Fibroblast of villous mesenchyme (primary cell): ENCODE measurements around the gene MECP2. TPM values are rescaled to one million over a fixed set of nuclear protein-coding genes. Genes with fewer than 3 reads are reported as not detected.

Experiments
- DNase-seq: peaks from one replicate; pipeline ENCODE4 v3.0.0-alpha.2; 2010; ENCODE audit warnings: low read depth
- H3K4me3 ChIP-seq: 2 replicates; pipeline ENCODE4 v1.5.1; 2011; ENCODE audit warnings: low read depth, mild to moderate bottlenecking, low read length
- total RNA-seq: library from RNA; depleted of rRNA; stranded (reverse); fragments of >200 nt; gene quantifications from 2 replicates; pipeline ENCODE4 v1.2.3, GENCODE V29; 2012
- TF ChIP-seq, protein P1 (sequence below): IDR thresholded peaks from 2 replicates; pipeline ENCODE4 v1.5.1; 2012; ENCODE audit warnings: low read depth, mild to moderate bottlenecking, low read length; ENCODE audit not compliant: insufficient read depth

Gene MECP2
- total RNA-seq, 1 donor, result 28.5 TPM

DNA sequence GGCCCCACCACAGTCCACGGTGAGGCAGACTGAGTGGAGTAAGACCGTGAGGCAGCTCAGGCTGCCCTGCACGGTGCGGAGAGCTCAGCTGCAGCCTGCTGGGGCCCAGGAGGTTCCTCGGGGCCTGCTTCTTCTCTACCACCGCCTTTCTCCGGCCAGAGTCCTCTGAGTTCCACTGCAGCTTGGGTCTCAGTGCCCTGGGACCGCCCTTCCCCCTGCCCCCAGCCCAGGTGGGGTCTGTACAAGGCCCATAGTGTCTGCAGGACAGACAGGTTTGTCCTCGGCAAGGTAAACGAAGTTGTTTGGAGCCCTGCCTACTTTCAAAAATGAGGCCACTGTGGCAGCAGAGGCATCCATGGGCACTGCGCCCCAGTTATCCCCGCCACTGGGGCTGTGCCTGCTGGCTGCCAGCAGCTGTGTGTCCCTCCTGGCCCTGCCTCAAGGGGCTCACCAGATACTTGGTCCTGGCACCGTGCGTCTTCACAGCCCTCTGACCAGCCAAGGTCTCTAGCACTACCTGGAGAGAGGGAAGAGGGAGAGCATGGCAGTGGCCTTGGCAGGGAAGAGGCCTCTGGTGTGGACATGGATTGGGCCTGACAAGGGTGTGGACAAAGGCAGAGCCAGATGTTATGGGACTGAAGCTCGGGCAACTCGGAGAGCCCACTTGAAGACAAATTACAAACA is 81.8 kb downstream of the MECP2 start:
- TF ChIP-seq, protein P1, sequence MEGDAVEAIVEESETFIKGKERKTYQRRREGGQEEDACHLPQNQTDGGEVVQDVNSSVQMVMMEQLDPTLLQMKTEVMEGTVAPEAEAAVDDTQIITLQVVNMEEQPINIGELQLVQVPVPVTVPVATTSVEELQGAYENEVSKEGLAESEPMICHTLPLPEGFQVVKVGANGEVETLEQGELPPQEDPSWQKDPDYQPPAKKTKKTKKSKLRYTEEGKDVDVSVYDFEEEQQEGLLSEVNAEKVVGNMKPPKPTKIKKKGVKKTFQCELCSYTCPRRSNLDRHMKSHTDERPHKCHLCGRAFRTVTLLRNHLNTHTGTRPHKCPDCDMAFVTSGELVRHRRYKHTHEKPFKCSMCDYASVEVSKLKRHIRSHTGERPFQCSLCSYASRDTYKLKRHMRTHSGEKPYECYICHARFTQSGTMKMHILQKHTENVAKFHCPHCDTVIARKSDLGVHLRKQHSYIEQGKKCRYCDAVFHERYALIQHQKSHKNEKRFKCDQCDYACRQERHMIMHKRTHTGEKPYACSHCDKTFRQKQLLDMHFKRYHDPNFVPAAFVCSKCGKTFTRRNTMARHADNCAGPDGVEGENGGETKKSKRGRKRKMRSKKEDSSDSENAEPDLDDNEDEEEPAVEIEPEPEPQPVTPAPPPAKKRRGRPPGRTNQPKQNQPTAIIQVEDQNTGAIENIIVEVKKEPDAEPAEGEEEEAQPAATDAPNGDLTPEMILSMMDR, result no peak
- no peak overlapping the region for H3K4me3 ChIP-seq
- DNase-seq, result no peak

DNA sequence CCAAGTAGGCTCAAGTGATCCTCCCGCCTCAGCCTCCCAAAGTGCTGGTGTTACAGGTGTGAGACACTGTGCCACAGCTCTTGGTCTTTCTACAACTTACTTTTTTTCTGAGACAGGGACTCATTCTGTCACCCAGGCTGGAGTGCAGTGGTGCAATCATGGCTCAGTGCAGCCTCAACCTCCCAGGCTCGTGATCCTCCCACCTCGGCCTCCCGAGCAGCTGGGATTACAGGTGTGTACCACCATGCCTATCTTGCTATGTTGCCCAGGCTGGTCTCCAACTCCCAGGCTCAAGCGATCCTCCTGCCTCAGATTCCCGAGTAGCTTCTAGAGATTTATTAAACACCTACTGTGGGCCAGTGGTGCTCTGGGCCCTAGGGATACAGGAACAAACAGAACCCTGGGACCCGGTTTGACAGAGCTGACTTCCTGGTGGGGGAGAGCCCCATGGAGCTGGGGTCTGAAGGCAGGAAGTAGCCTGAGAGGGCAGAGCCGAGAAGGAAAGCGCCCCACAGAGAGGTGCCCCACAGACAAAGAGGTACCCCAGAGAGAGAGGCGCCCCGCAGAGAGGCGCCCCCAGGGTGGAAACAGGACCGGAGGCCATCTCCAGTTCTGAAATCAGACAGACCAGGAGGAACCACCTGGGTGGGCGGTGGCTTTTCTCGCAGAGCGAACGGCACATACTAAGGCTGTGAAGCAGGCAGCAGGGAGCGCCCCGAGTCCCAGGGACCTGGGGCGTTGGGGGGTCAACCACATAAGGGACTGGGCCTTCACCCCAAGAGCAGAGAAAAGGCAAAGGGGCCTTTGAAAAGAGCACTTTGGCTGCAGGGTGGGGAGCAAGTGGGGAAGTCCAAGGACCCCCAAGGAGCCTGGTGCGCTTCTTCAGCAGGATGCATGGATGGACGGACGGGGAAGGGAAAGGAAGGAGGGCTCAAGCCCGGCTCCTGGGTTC is 82.8 kb downstream of the MECP2 start:
- H3K4me3 ChIP-seq, result no peak overlapping the region
- no peak for DNase-seq
- TF ChIP-seq, protein P1, result no peak

DNA sequence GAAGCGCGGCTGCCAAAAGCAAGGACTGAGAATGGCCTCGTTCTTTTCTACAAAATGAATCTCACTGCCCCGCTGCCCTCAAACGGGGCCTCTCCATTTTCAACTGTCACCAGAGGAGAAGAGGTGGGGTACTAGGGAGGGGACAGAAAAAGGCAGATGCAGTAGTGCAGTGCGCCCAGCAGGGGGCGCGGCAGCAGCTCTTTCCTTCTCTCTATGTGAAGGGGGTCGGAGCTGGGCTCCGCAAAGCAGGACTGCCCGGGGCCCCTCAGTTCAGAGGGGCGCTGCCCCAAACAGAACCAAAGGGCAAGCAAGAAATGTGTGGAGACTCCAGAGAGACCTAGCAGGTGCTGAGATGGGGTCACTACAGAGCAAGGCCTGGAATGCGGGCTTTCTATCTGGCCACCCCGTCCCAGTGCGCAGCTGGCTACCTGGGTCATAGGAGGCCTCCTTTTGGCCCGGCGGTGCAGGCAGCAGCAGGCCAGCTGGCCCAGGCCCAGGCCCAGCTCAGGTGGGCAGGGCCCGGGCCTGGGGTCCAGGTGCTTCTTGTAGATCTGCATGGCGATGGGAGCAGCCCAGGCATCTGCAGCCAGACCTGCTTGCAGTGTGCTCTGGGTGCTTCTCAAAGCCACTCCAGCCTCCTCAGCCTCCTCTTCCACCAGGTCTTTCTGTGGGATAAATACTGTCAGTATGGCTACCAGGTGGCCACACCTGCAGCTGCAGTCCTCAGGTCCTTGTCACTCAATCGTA is 83.7 kb downstream of the MECP2 start:
- no peak overlapping the region for H3K4me3 ChIP-seq
- DNase-seq, result peak; percentile 31
- TF ChIP-seq, protein P1, result peak; percentile 78

DNA sequence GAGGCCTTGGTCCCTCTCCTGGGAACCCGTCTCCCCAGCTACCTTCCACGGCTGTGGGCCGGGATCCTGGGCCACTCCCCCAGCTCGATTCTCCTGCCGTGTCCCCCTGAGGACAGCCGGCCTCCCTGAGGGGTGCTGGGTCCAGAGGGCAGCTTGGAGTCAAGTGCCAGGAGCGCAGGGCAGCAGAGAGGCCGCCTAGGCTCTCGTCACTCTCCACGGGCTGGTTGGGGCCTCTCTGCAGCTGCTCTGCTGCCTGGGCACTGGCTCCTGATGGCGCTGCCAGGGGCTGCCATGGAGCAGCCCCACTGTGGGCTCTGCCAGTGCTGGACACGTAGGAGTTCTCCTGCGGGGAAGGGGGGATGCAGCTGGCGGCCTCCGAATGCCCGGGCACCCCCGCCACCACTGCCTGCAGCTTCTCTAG is 84.5 kb downstream of the MECP2 start:
- TF ChIP-seq, protein P1, result no peak
- no peak overlapping the region for H3K4me3 ChIP-seq
- no peak for DNase-seq

DNA sequence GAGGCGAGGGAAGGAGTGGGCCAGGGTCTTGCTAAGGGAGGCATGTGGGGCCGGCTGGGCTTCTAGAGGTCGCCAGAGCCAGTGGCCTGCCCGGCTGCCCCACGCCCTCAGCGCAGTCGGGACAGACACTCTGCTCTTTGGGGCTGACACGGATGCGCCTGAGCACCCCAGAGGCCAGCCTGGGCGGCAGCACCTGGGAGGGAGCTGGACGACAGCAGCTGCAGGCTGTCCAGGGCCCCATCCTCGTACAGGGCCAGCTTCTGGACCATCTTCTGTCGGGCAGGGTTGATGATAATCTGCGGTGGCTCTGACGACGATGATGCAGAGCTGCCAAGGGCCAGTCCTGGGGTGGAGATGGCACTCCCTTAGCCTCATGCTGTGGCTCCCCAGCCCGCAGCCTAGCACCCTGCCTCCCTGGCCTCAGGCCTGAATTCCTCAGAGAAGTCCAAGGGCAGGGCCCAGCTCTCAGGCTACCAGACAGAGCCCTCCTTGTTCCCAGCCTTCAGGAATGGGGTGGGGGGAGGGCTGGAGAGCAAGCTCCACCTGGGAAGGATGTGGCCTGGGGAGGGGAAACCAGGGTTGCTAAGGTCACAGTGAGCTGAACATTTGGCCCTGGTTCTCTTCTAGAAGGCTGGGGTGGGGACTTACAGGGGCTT is 85.1 kb downstream of the MECP2 start:
- TF ChIP-seq, protein P1, result no peak
- no peak overlapping the region for H3K4me3 ChIP-seq
- no peak for DNase-seq
